Mucosa of rectum (tissue), 2 donors: Measurements from ENCODE around the gene ZNF177.

Experiments used
- H3K27ac ChIP-seq, 2 donors: one replicate each; pipeline ENCODE4 v1.7.0; 2013; ENCODE audit warnings: inconsistent platforms in 2 of 2, low read depth in 2 of 2, low read length in 2 of 2
- H3K27me3 ChIP-seq, 2 donors: one replicate each; pipeline ENCODE4 v1.7.0; 2013; ENCODE audit warnings: low read length in 2 of 2; ENCODE audit not compliant: control insufficient read depth in 2 of 2, insufficient read depth in 2 of 2
- H3K36me3 ChIP-seq, 2 donors: one replicate each; pipeline ENCODE4 v1.7.0; 2013; ENCODE audit warnings: low read length in 2 of 2; ENCODE audit not compliant: control insufficient read depth in 2 of 2, insufficient read depth in 2 of 2
- H3K4me1 ChIP-seq, 2 donors: one replicate each; pipeline ENCODE4 v1.7.0; 2013; ENCODE audit warnings: low read length in 2 of 2, mild to moderate bottlenecking in 1 of 2; ENCODE audit not compliant: control insufficient read depth in 2 of 2, insufficient read depth in 2 of 2
- H3K4me3 ChIP-seq, 2 donors: one replicate each; pipeline ENCODE4 v1.7.0; 2013; ENCODE audit warnings: low read length in 2 of 2
- H3K9ac ChIP-seq, 2 donors: one replicate each; pipeline ENCODE4 v1.7.0; 2013; ENCODE audit warnings: low read length in 2 of 2, low read depth in 1 of 2, mild to moderate bottlenecking in 1 of 2
- H3K9me3 ChIP-seq, 2 donors: one replicate each; pipeline ENCODE4 v1.7.0; 2013; ENCODE audit warnings: low read length in 2 of 2; ENCODE audit not compliant: control insufficient read depth in 2 of 2
- donor health status: healthy.
- donor health status: Normal muscosa, but diverticular disease.

Gene ZNF177

GRCh38 chr19:9345005-9345404 lies 17.8 kb upstream of the ZNF177 start:
- Histone ChIP-seq H3K27ac (no peak overlapping the region), H3K4me1 (no peaks in the 10 kb centered on the region), H3K4me3 (no peak overlapping the region), H3K9ac (no peak overlapping the region), H3K27me3 (no peaks in the 10 kb centered on the region), H3K36me3 (peaks cover 17 to 29% of the 10 kb centered on the region in 2 donors), H3K9me3 (peaks cover 59 to 66% of the 10 kb centered on the region in 2 donors)

GRCh38 chr19:9348253-9348652 lies 14.6 kb upstream of the ZNF177 start:
- no peaks in the 10 kb centered on the region for H3K4me1 ChIP-seq
- H3K9me3 ChIP-seq: peaks cover 45 to 47% of the 10 kb centered on the region in 2 donors
- no peaks in the 10 kb centered on the region for H3K27me3 ChIP-seq
- no peak overlapping the region for H3K9ac ChIP-seq
- H3K36me3 ChIP-seq: peaks cover 2 to 8% of the 10 kb centered on the region in 2 donors
- no peak overlapping the region for H3K27ac ChIP-seq
- H3K4me3 ChIP-seq: no peak overlapping the region

DNA sequence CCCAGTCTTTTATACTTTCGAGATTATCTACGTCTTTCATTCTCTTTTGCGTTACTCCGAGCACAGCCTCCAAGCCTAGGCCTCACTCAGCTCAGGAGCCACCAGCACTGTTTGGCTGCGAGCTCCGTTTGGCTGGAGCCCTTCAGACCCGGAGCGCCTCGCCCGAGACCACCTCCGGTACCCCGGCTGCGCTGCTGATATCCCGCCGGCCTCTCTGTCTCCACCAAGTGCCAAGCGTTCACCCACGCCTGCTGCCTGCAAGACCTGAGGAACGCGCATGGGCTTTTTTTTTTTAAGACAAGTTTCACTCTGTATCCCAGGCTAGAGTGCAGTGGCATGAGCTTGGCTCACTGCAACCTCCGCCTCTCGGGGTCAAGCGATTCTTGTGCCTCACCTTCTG lies 14.1 kb upstream of the ZNF177 start:
- H3K4me3 ChIP-seq: no peak overlapping the region
- no peak overlapping the region for H3K9ac ChIP-seq
- no peak overlapping the region for H3K27ac ChIP-seq
- H3K27me3 ChIP-seq: no peaks in the 10 kb centered on the region
- H3K9me3 ChIP-seq: peaks cover 41 to 44% of the 10 kb centered on the region in 2 donors
- no peaks in the 10 kb centered on the region for H3K4me1 ChIP-seq
- peaks cover 0 to 4% of the 10 kb centered on the region in 2 donors for H3K36me3 ChIP-seq

DNA sequence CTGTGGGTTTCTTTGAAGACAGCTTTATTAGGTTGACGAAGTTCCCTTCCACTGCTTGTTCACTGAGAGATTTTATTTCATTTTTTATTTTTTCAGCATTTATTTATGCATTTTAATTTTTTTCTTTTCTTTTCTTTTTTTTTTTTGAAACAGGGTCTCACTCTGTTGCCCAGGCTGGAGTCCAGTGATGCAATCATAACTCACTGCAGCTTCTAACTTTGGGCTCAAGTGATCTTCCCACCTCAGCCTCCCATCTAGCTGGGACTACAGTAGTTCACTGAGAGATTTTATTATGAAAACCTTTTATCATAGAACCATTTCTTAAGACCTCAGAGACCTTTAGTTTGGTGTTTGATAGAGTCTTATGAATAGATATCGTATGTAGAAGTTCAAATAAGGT lies 10.3 kb upstream of the ZNF177 start:
- Histone ChIP-seq H3K27me3 (no peaks in the 10 kb centered on the region), H3K4me1 (no peaks in the 10 kb centered on the region), H3K27ac (no peak overlapping the region), H3K36me3 (peaks cover 0 to 3% of the 10 kb centered on the region in 2 donors), H3K9me3 (peaks cover 22 to 27% of the 10 kb centered on the region in 2 donors), H3K4me3 (no peak overlapping the region), H3K9ac (no peak overlapping the region)

DNA sequence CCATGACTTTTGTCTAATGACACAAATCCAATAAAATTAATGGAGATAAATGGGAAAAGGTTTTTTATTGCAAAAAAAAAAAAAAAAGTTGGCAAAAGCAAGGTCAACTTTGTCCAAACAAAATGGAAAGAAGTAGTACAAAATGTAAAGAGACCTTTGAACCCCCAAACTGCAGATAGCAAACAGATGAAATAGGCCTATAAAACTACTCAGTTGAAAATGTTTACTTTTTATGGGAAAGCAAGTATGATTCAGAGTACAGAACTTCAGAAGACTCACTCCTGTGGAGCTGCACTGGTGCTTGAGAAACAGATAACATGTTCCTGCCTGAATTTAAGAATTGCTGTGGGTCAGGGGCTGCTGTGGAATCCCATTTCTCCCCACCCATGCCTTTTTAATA lies 9.8 kb upstream of the ZNF177 start:
- Histone ChIP-seq H3K4me3 (no peak overlapping the region), H3K36me3 (peaks cover 0 to 3% of the 10 kb centered on the region in 2 donors), H3K27me3 (no peaks in the 10 kb centered on the region), H3K9ac (no peak overlapping the region), H3K9me3 (peaks cover 25 to 28% of the 10 kb centered on the region in 2 donors), H3K4me1 (no peaks in the 10 kb centered on the region), H3K27ac (no peak overlapping the region)

GRCh38 chr19:9354651-9355050 lies 8.2 kb upstream of the ZNF177 start:
- Histone ChIP-seq H3K4me3 (no peak overlapping the region), H3K9me3 (peaks cover 16 to 26% of the 10 kb centered on the region in 2 donors), H3K27ac (no peak overlapping the region)

DNA sequence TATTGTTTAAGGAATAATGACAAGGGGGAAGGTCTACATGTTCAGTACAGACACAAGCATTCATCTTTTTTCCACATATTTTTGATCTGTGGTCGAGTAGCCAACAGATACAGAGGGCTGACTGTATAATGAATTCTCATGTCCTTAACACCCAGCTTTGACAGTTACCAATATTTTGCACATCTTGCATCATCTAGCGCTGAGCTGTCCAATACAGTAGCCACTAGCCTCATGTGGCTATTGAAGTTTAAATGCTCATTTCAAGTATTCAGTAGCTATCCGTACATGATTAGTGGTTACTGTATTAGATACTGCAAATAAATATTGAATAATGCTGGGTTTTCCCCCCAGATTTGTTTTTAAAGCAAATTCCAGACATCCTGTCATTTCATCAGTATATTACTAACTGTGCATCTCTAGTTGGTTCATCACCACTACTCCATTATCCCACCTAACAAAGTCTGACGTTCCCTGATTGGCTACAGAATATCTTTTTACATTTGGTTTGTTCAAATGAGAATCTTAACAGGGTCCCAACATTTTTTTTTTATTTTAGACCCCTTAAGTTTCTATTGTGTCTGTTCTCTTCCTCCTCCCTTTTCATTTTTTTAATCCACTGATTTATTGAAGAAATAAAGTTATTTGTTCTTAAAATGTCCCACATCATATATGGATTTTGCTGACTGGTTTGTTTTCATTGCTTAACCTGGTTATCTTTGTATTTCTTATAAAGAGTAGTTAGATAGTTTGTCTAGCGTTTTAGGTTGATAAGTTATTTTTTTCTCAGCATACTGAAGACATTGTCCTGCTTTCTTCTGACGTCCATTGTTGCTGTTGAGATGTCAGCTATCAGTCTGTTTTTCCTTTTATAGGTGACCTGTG lies 8.2 kb downstream of the ZNF177 start:
- H3K27me3 ChIP-seq: no peaks in the 10 kb centered on the region
- H3K27ac ChIP-seq: no peak overlapping the region
- peaks cover 0 to 5% of the 10 kb centered on the region in 2 donors for H3K36me3 ChIP-seq
- no peak overlapping the region for H3K4me3 ChIP-seq
- H3K4me1 ChIP-seq: no peaks in the 10 kb centered on the region
- H3K9me3 ChIP-seq: peaks cover 12 to 15% of the 10 kb centered on the region in 2 donors
- H3K9ac ChIP-seq: no peak overlapping the region

More at GRCh38 chr19:9354651-9355050, 8.2 kb upstream of the ZNF177 start:
- Histone ChIP-seq H3K9ac (no peak overlapping the region), H3K36me3 (peaks cover 0 to 3% of the 10 kb centered on the region in 2 donors), H3K27me3 (no peaks in the 10 kb centered on the region), H3K4me1 (no peaks in the 10 kb centered on the region)

DNA sequence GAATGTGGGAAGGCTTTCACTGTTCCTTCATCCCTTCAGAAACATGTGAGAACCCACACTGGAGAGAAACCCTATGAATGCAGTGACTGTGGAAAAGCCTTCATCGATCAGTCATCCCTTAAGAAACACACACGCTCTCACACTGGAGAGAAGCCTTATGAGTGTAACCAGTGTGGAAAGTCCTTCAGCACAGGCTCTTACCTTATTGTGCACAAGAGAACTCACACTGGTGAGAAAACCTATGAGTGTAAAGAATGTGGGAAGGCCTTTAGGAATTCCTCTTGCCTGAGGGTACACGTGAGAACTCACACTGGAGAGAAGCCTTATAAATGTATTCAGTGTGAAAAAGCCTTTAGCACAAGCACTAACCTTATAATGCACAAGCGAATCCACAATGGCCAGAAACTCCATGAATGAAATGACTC lies 18.6 kb downstream of the ZNF177 start:
- Histone ChIP-seq H3K4me1 (no peaks in the 10 kb centered on the region), H3K9ac (no peak overlapping the region), H3K27me3 (no peaks in the 10 kb centered on the region), H3K36me3 (peaks cover 29 to 58% of the 10 kb centered on the region in 2 donors), H3K27ac (no peak overlapping the region), H3K4me3 (no peak overlapping the region), H3K9me3 (peaks cover 63 to 80% of the 10 kb centered on the region in 2 donors)

GRCh38 chr19:9406798-9407352 lies 44.1 kb downstream of the ZNF177 start:
- no peak overlapping the region for H3K9ac ChIP-seq
- peaks cover 11 to 18% of the 10 kb centered on the region in 2 donors for H3K9me3 ChIP-seq
- H3K4me1 ChIP-seq: no peaks in the 10 kb centered on the region
- H3K36me3 ChIP-seq: no peaks in the 10 kb centered on the region
- H3K27ac ChIP-seq: no peak overlapping the region
- no peaks in the 10 kb centered on the region for H3K27me3 ChIP-seq
- H3K4me3 ChIP-seq: peak overlapping the region; percentile 51 to 73

DNA sequence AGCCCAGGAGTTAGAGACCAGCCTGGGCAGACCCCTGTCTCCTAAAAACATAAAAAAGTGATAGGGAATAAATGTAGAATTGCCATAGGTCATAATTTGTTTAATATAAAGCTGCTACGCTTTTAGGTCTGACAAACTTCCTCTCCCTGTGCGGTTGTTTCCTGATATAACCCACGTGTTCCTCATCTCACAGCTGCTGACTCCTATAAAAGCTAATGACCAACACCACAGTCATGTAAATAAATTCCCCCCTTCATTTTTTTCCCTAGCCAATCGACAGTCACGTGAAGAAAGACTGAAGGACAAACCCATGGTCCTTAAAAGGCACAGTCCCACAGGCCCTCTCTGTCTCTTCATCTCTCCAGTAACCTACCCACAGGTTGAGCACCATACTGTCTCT lies 45.0 kb downstream of the ZNF177 start:
- H3K9ac ChIP-seq: no peak overlapping the region
- no peaks in the 10 kb centered on the region for H3K27me3 ChIP-seq
- no peak overlapping the region for H3K4me3 ChIP-seq
- peaks cover 0 to 5% of the 10 kb centered on the region in 2 donors for H3K36me3 ChIP-seq
- H3K9me3 ChIP-seq: peaks cover 21 to 27% of the 10 kb centered on the region in 2 donors
- H3K4me1 ChIP-seq: no peaks in the 10 kb centered on the region
- H3K27ac ChIP-seq: no peak overlapping the region
